H1 (cell line): ENCODE results near the gene TGM2. TPM values are rescaled to one million over a fixed set of nuclear protein-coding genes. Genes with fewer than 3 reads are reported as not detected.

Source experiments
- CHD2 ChIP-seq: IDR thresholded peaks from 2 replicates; pipeline ENCODE4 v1.6.1; 2012; ENCODE audit warnings: low read length, improper control_type of control experiment
- POU5F1 ChIP-seq: IDR thresholded peaks from 2 replicates; pipeline ENCODE4 v1.6.1; 2011; ENCODE audit warnings: low read depth, mild to moderate bottlenecking, low read length, moderate library complexity
- polyA plus RNA-seq, 7 experiments: library from polyadenylated mRNA; depleted of rRNA in 3 of 7; stranded (reverse) in 5 of 7; unstranded in 2 of 7; fragments of >200 nt in 5 of 7; fragments of 200-250 nt in 2 of 7; gene quantifications; 1 replicate in 5 of 7; 2 replicates in 1 of 7; 4 replicates in 1 of 7; pipeline versions ENCODE4 v1.2.1 to v1.2.3, GENCODE V29; 2011 to 2013; ENCODE audit warnings: missing spikeins in 2 of 7, mixed read lengths in 2 of 7
- small RNA-seq: library from polyadenylated mRNA; stranded (forward); fragments of <200 nt; extraction: miRNeasy Mini kit (QIAGEN cat#:217004); gene quantifications from one replicate; pipeline ENCODE3, GENCODE V24; 2013; ENCODE audit not compliant: insufficient read depth
- total RNA-seq: library from RNA; stranded (reverse); fragmentation: NEBNext Ultra II Directional; extraction: Animal tissue kit (Norgen Biotek cat#: 25700); gene quantifications from 2 replicates; pipeline ENCODE4 v1.2.1, GENCODE V29; 2021

Gene TGM2
- total and polyA plus RNA-seq, 2 of the 8 experiments (the other 6 are each of a cell fraction or from before 2014, with no cell fraction given), result 0.86 to 1.0 TPM

DNA sequence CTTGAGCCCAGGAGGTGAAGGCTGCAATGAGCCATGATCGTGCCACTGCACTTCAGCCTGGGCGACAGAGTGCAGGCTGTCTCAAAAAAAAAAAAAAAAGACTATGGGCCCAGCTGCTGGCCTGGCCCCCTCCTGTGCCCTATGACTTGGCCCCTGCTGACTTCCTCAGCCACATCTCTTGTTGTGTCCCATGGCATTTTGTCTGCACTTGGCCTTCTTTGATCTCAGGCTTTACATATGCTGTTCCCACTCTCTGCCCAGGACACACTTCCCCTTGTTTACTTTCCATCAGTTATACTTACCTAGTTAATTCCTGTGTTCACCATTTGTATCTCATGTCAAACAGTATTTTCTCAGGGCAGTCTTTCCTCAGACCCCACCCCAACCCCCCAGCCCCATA is 87.0 kb downstream of the TGM2 start (continued):
- TF ChIP-seq CHD2 (no peak), POU5F1 (no peak)

Small RNA genes lying within 50 kb of the gene (small RNA-seq; reads per million reads assigned to genes)
- not detected for gene RN7SL237P

Other genes starting within 250 kb of the TGM2 start
- 47.0 TPM in 2 replicates for gene TTI1, start 131.8 kb downstream of the TGM2 start, total RNA-seq
- 34.1 and 38.7 TPM in 2 replicates for gene TTI1, start 131.8 kb downstream of the TGM2 start, polyA plus RNA-seq (2011; rRNA removed)
- 17.7 and 20.9 TPM in 2 replicates for gene RPRD1B, start 131.5 kb downstream of the TGM2 start, total RNA-seq
- 10.1 and 10.3 TPM in 2 replicates for gene RPRD1B, start 131.5 kb downstream of the TGM2 start, polyA plus RNA-seq (2011; rRNA removed)
- not detected in 2 replicates for gene KIAA1755, start 95.5 kb upstream of the TGM2 start, total RNA-seq
- 0.23 and 0.27 TPM in 2 replicates for gene KIAA1755, start 95.5 kb upstream of the TGM2 start, polyA plus RNA-seq (2011; rRNA removed)
- not detected in 2 replicates for gene BPI, start 138.9 kb upstream of the TGM2 start, total RNA-seq
- not detected in 2 replicates for gene BPI, start 138.9 kb upstream of the TGM2 start, polyA plus RNA-seq (2011; rRNA removed)
- 0.48 and 0.63 TPM in 2 replicates for gene LBP, start 181.2 kb upstream of the TGM2 start, total RNA-seq
- gene LBP, start 181.2 kb upstream of the TGM2 start, polyA plus RNA-seq (2011; rRNA removed), result 0.44 and 0.60 TPM in 2 replicates